ENCODE measurements around the gene CCDC88B.

DNA sequence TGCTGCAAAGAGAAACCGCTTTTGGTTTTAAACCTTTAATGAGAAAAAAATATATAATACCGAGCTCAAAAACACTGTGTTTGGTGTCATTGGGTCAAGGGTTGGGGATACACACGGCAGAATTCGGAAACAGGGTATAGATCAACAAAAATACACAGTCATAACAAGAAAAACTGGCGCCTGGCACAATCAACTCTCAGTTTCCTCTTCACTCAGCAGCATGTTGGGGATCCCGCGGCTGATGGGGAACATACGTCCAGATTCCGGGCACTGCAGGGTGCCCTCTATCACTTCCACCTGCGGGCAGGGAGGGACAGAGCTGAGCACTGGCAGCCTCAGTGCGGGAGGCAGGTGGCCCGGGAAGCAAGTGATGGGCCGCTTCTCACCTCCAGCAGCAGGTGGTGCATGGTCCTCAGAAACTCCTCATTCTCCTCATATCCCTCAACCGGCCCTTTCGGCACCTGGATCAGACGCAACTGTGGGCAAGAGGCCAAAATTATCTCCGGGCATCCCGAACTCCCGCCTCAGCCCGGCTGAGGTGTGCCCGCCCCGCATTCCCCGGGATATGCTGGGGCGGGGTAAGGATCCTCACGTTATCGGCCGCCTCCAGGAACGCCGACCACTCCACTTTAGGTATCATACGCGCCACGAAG lies 23.2 kb upstream of the CCDC88B start:
- TF ChIP-seq FOS (IDR thresholded peaks at IDR 0.05; ENCODE audit: extremely low read depth, insufficient read length) (no peak), ZEB2 (IDR thresholded peaks at IDR 0.05) (peak; percentile 70), POLR2A (conservative IDR thresholded peaks at IDR 0.05) (no peak), ZFX (CRISPR knock-in tag; IDR thresholded peaks at IDR 0.05) (no peak)
- TF ChIP-seq, protein P1, sequence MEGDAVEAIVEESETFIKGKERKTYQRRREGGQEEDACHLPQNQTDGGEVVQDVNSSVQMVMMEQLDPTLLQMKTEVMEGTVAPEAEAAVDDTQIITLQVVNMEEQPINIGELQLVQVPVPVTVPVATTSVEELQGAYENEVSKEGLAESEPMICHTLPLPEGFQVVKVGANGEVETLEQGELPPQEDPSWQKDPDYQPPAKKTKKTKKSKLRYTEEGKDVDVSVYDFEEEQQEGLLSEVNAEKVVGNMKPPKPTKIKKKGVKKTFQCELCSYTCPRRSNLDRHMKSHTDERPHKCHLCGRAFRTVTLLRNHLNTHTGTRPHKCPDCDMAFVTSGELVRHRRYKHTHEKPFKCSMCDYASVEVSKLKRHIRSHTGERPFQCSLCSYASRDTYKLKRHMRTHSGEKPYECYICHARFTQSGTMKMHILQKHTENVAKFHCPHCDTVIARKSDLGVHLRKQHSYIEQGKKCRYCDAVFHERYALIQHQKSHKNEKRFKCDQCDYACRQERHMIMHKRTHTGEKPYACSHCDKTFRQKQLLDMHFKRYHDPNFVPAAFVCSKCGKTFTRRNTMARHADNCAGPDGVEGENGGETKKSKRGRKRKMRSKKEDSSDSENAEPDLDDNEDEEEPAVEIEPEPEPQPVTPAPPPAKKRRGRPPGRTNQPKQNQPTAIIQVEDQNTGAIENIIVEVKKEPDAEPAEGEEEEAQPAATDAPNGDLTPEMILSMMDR (IDR thresholded peaks at IDR 0.05 in 2 of 3, conservative IDR thresholded peaks at IDR 0.05 in 1 of 3; ENCODE audit: insufficient read depth in 2 of 3, low read depth in 1 of 3, low read length in 3 of 3): peak; percentile 29 to 48 (median 38); a peak in 4 of 6 replicates
- TF ChIP-seq, protein P2, sequence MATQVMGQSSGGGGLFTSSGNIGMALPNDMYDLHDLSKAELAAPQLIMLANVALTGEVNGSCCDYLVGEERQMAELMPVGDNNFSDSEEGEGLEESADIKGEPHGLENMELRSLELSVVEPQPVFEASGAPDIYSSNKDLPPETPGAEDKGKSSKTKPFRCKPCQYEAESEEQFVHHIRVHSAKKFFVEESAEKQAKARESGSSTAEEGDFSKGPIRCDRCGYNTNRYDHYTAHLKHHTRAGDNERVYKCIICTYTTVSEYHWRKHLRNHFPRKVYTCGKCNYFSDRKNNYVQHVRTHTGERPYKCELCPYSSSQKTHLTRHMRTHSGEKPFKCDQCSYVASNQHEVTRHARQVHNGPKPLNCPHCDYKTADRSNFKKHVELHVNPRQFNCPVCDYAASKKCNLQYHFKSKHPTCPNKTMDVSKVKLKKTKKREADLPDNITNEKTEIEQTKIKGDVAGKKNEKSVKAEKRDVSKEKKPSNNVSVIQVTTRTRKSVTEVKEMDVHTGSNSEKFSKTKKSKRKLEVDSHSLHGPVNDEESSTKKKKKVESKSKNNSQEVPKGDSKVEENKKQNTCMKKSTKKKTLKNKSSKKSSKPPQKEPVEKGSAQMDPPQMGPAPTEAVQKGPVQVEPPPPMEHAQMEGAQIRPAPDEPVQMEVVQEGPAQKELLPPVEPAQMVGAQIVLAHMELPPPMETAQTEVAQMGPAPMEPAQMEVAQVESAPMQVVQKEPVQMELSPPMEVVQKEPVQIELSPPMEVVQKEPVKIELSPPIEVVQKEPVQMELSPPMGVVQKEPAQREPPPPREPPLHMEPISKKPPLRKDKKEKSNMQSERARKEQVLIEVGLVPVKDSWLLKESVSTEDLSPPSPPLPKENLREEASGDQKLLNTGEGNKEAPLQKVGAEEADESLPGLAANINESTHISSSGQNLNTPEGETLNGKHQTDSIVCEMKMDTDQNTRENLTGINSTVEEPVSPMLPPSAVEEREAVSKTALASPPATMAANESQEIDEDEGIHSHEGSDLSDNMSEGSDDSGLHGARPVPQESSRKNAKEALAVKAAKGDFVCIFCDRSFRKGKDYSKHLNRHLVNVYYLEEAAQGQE (IDR thresholded peaks at IDR 0.05; ENCODE audit: borderline replicate concordance): peak; percentile 43; the same call in 1 of the 2 replicates
- TF ChIP-seq, protein P2 (CRISPR knock-in tag; IDR thresholded peaks at IDR 0.05; ENCODE audit: low read depth): no peak
